Activated gamma-delta T cell treated with Interleukin-2 at 50 U/mL for 16 hours (primary cell): Measurements from ENCODE around the gene SLC12A7.
"Not testable (repeated sequence)": the region's sequence is repeated elsewhere in the genome, so short reads cannot be mapped to it uniquely, and the experiment has no call there.

ENCODE experiments used
- DNase-seq: peaks from one replicate; pipeline ENCODE4 v3.0.0-alpha.2; 2020

The SLC12A7 gene

DNA sequence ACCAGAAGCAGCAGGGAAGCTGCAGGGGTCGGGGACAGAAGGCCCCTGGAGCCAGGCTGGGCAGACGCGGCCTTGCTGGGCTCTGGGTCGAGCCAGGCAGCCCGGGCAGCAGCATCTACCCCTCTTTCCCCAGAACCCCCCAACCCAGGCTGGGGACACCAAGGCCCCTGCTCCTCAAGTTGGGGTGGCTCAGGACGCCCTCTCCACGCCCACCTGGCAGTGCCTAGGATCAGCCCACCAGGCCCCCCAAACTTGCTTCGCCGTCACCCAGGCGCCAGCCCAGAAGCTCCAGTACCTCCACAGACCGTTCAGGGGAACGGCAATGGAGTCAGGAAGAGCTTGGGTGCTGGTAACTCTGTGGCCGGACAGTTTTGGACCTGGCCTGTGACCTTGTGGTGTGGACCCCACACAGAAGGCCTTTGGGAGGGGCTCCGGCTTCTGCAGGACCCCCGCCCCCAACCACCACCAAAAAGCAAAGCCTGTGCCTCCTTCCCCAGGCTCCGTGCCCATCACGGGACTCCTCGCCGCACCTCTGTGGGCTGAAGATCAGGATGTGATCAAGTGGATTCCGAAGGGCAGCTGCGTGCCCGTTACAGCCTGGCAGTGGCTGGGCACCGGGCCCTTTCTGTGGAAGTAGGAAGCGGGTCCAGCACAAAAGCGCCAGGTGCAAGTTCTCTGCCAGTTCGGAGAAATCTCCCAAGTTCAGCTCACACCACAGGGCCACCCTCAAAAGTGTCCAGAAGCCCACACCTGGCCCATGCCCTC is 2.1 kb downstream of the SLC12A7 start:
- no peak for DNase-seq

DNA sequence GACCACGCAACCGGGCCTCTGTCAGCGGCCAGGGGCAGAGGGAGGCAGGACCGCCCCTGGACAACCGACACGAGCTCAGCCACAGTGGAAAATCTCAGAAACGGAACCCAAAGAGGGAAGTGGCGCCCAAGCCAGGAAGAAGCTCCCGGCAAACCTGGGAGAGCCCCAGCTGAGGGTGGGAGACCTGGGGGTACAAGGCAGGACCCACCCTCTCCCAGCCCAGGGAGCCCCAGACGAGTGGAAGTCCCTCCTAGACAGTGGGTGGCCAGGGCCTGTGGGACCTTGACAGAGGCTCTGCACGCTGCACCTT is 3.0 kb downstream of the SLC12A7 start:
- no peak for DNase-seq

DNA sequence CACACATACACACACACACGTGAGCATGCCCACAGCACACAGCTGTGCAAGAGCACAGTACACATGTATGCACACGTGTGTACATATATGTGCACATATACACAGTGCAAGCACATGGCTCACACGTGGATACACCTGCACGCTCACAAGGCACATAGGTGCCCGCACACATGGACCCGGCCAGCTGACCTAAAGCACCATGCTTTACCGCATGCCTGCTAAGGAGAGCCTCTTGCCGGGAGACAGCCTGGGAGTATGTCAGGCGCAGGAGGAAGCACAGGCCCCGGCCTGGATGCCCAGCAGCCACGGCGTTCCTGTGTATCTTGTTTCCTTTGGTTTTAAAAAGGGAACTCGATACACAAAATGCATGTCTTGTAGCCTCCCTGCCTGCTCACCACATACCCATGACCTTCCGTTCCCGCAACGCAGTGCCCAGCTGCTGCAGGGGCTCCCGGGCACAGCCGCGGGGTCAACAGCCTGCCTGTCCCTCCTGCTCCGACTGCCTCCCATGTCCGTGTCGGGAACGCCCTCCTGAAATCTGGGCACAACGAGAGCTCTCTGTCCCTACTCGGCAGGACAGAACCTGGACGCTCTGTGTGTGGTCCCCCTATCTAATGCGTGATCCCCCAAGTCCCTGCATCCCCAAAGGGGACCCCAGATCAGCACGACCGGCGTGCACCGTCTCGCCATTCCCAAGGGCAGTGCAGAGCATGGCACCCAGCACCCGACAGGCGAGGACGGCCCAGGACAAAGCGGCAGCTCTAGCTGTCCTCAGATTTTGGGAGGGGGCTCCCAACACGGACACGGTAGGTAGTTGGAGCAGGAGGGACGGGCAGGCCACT is 3.6 kb downstream of the SLC12A7 start:
- DNase-seq: no peak

GRCh38 chr5:1107167-1108022 is 4.5 kb downstream of the SLC12A7 start:
- no peak for DNase-seq

GRCh38 chr5:1106385-1107166 is 5.3 kb downstream of the SLC12A7 start:
- DNase-seq: no peak

- DNase-seq: peak; percentile 54
Observed at GRCh38 chr5:1105350-1106265, 6.3 kb downstream of the SLC12A7 start.

- DNase-seq: peak; percentile 65
Observed at GRCh38 chr5:1104327-1105006, 7.4 kb downstream of the SLC12A7 start.

- no peak for DNase-seq
Observed at GRCh38 chr5:1103505-1104326, 8.1 kb downstream of the SLC12A7 start.

DNA sequence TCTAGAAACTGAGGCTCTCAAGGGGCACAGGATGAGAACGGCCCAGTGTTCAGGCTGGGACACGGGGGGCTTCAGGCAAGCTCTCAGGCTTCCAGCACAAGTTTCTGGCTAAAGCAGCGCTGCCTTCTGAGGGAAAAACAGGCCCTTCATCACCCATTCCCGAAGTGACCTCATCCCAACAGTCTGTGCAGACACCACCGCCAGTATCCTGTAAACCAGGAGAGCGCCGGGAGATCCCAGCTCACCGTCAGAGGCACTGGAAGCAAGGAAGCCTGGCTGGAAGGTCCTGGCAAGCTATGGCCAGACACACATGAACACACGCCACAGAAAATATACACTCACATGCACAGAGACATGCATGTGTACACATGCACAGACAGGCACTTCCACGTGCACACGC is 8.8 kb downstream of the SLC12A7 start:
- no peak for DNase-seq

GRCh38 chr5:1101961-1102713 is 9.7 kb downstream of the SLC12A7 start:
- DNase-seq: peak; percentile 25

DNA sequence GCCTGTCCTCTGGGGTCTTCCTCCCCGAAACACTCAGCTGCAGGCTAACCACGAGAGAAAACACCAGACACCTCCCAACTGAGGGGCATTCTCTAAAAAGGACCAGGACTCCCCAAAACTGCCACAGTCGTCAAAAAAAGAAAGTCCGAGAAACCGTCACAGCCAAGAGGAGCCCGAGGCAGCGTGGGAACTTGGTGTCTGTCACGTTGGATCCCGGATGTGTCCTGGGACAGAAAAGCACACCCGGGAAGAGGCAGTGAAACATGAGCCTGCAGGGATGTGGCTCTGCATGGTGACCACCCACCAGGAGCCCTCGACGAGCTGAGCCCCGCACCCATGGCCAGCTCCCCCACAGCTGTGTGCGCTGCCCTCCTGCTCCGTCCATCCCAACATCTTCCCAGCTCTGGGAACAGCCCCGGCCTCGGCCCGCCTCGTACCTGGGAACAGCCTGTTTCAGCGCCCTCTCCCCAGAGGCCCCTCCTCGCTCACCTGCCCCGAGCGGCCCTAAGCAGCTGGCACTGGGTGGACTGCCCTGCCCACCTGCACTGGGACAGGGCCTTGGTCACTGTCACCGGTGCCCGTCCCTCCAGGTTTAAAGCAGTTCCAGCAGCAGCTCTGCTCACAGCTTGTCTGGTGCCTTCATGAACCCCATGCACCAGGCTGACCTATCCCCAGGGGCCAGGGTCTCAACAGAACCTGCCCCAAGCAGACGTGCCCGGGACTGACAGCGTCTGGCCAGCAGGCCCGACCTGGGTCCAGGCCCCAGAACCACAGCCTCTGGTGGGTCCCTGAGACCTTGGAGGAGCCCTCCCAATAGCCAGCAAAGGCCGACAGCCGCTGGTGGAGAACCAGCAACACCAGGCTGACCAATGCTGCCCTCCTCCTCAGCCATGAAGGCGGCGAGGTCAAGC is 10.9 kb downstream of the SLC12A7 start:
- no peak for DNase-seq

DNA sequence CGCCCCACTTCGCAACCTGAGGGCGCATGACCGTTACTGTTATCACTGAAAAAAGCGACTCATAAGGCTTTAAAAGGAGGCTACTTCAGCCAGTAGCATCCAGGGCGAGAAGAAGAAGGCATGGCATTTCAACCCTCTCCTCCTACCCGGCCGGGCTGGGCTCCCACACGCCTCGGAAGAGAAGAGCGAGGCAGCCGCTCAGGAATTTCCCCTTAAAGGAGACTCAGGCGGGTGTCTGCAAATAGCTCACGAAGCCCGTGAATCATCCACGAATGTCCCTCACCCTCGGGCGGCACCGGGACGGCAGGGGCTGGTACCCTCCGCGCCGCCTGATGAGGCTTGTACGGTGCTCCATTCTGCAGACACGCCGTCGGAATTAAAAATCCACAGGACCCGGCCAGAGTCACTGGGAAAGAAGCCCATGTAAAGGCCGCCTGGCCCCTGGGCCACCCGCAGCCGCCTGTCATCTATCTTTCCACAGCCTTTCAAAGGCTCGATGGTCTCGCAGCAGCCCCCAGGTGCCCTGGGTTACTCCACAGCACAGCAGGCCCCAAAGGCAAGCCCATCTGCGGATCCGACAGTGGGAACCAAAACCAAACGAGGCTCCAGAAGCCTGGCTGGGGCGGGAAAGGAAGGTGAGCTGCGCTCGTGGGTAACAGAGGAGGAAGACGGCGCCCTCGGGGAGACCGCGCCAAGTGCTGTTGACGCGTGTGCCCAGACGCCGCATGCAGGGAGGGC is 11.8 kb downstream of the SLC12A7 start:
- DNase-seq: no peak

DNA sequence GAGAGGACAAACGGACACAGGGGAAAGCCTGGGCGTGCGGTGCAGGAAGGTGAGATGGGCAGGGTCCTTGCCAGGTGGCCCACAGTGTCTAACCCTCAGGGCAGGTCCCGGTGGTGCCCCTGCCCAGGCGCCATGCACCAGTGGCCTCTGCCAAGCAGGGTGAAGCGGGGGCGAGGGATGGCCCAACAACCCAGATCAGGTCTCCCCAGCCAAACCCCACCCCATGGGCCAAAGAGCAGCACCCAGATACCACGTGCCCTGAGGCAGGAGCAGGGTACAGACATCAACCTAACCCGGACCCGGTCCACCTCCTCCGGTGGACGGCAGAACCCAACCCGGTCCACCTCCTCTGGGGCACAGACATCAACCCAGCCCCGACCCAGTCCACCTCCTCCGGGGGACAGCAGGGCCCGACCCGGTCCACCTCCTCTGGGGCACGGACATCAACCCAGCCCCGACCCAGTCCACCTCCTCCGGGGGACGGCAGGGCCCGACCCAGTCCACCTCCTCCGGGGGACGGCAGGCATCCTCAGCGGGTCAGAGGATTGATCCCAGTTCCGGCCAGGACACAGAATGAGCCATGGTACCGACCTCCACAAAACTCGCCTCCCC is 12.8 kb downstream of the SLC12A7 start:
- DNase-seq: no peak

DNA sequence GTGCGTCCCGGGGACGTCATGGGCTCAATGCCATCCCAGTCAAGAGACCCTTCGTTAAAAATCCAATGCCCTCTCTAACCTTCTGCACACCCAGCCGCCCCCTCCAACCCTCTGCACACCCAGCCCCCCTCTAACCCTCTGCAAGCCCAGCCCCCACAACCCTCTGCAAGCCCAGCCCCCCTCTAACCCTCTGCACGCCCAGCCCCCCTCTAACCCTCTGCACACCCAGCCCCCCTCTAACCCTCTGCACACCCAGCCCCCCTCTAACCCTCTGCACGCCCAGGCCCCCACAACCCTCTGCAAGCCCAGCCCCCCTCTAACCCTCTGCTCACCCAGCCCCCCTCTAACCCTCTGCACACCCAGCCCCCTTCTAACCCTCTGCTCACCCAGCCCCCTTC is 13.9 kb downstream of the SLC12A7 start:
- DNase-seq: not testable (repeated sequence)

GRCh38 chr5:1097381-1097987 is 14.4 kb downstream of the SLC12A7 start:
- DNase-seq: no peak

GRCh38 chr5:1096838-1097237 is 15.0 kb downstream of the SLC12A7 start:
- DNase-seq: no peak
